ENCODE measurements around the gene PDGFA. TPM values are rescaled to one million over a fixed set of nuclear protein-coding genes. Genes with fewer than 3 reads are reported as not detected.

The PDGFA gene
- total and polyA plus RNA-seq, 2 experiments from 2014 or later: 4.7 to 8.4 TPM

- Histone ChIP-seq H3K4me2 (ENCODE audit: unreplicated experiment) (no peak overlapping the region), H3K27me3 (replicated peaks; ENCODE audit: insufficient read depth) (no peaks in the 10 kb centered on the region), H2AFZ (no peak overlapping the region), H3K79me2 (ENCODE audit: insufficient read depth) (no peaks in the 10 kb centered on the region), H3F3A (ENCODE audit: insufficient read depth) (peaks cover under 1% of the 10 kb centered on the region), H3K4me3 (no peak overlapping the region), H3K27ac (no peak overlapping the region), H3K9me3 (ENCODE audit: low read depth) (no peaks in the 10 kb centered on the region), H3K4me1 (ENCODE audit: insufficient read depth) (peaks cover 13% of the 10 kb centered on the region; the same call in 1 of the 2 replicates), H4K20me1 (ENCODE audit: insufficient read depth) (no peaks in the 10 kb centered on the region), H3K9me2 (ENCODE audit: insufficient read depth) (no peaks in the 10 kb centered on the region), H3K9ac (no peak overlapping the region), H3K36me3 (ENCODE audit: low read depth) (no peaks in the 10 kb centered on the region)
- in situ Hi-C loops (cut with MboI): no loop called here
- DNase-seq: no peak
- no peak for TF ChIP-seq EZH2phosphoT487 (IDR thresholded peaks at IDR 0.05; ENCODE audit: insufficient read depth, low read depth)
- no peak for TF ChIP-seq EZH2 (IDR thresholded peaks at IDR 0.05; ENCODE audit: insufficient read depth, poor library complexity, severe bottlenecking)
- 36 to 43% methylated on average over 27 to 34 of the region's 35 CpGs for WGBS, 2 experiments (ENCODE audit: low coverage in 1 of 2, low lambda C conversion rate in 2 of 2, missing lambda C conversion rate in 2 of 2)
These were observed 55.7 kb downstream of the PDGFA start for GRCh38 chr7:463817-464453.

DNA sequence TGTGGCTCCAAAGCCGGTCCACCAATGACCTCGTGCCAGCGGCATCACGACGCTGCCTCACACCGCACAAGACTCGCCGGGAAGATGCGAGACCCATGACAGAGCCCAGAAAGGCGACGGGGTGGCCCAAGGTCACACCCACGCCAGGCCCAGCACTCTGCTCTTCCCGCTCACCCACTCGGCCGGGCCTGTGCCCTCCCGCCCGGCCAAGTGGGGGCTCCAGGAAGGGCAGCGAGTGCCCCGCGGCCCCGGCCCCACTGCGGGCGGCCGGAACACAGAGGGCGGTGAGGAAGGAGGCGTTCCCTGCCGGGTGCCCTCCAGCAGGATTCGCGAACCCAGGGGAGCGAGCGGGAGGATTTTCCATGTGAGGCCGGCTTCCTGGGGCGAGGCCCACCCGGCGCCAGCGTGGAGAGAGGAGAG lies 56.3 kb downstream of the PDGFA start:
- in situ Hi-C loops (cut with MboI): no loop called here
- no peak overlapping the region for H3K4me2 ChIP-seq (ENCODE audit: unreplicated experiment)

GRCh38 chr7:462173-463103 lies 57.2 kb downstream of the PDGFA start:
- Histone ChIP-seq H4K20me1 (ENCODE audit: insufficient read depth) (no peaks in the 10 kb centered on the region), H3K4me3 (no peak overlapping the region), H3K9me3 (ENCODE audit: low read depth) (no peaks in the 10 kb centered on the region), H3K27ac (no peak overlapping the region), H3K4me1 (ENCODE audit: insufficient read depth) (0 out of 2 replicates have a peak, but pooled peaks cover 10% of the 10 kb centered on the region), H3K9me2 (ENCODE audit: insufficient read depth) (no peaks in the 10 kb centered on the region), H3K36me3 (ENCODE audit: low read depth) (no peaks in the 10 kb centered on the region), H3K79me2 (ENCODE audit: insufficient read depth) (no peaks in the 10 kb centered on the region), H3K4me2 (ENCODE audit: unreplicated experiment) (no peak overlapping the region), H2AFZ (no peak overlapping the region), H3K9ac (no peak overlapping the region), H3F3A (ENCODE audit: insufficient read depth) (no peaks in the 10 kb centered on the region; the same call in 1 of the 2 replicates), H3K27me3 (replicated peaks; ENCODE audit: insufficient read depth) (no peaks in the 10 kb centered on the region)
- WGBS, 2 experiments (ENCODE audit: low coverage in 1 of 2, low lambda C conversion rate in 2 of 2, missing lambda C conversion rate in 2 of 2): 84 to 88% methylated on average over 33 to 41 of the region's 49 CpGs
- TF ChIP-seq EZH2 (IDR thresholded peaks at IDR 0.05; ENCODE audit: insufficient read depth, poor library complexity, severe bottlenecking) (no peak), EZH2phosphoT487 (IDR thresholded peaks at IDR 0.05; ENCODE audit: insufficient read depth, low read depth) (no peak)
- in situ Hi-C loops (cut with MboI): no loop called here
- no peak for DNase-seq

More for the DNA sequence above, 56.3 kb downstream of the PDGFA start:
- Histone ChIP-seq H3K9ac (no peak overlapping the region), H3K9me2 (ENCODE audit: insufficient read depth) (no peaks in the 10 kb centered on the region), H3K27me3 (replicated peaks; ENCODE audit: insufficient read depth) (no peaks in the 10 kb centered on the region), H3K9me3 (ENCODE audit: low read depth) (no peaks in the 10 kb centered on the region), H3K79me2 (ENCODE audit: insufficient read depth) (no peaks in the 10 kb centered on the region), H3K4me3 (no peak overlapping the region), H3K27ac (no peak overlapping the region), H4K20me1 (ENCODE audit: insufficient read depth) (no peaks in the 10 kb centered on the region), H3K4me1 (ENCODE audit: insufficient read depth) (0 out of 2 replicates have a peak, but pooled peaks cover 10% of the 10 kb centered on the region), H3F3A (ENCODE audit: insufficient read depth) (no peaks in the 10 kb centered on the region; the same call in 1 of the 2 replicates), H2AFZ (no peak overlapping the region), H3K36me3 (ENCODE audit: low read depth) (no peaks in the 10 kb centered on the region)
- WGBS, 2 experiments (ENCODE audit: low coverage in 1 of 2, low lambda C conversion rate in 2 of 2, missing lambda C conversion rate in 2 of 2): 82 to 85% methylated on average over 23 to 36 of the region's 36 CpGs
- no peak for DNase-seq
- TF ChIP-seq EZH2phosphoT487 (IDR thresholded peaks at IDR 0.05; ENCODE audit: insufficient read depth, low read depth) (no peak), EZH2 (IDR thresholded peaks at IDR 0.05; ENCODE audit: insufficient read depth, poor library complexity, severe bottlenecking) (no peak)

- no peak for DNase-seq
- in situ Hi-C loops (cut with MboI): no loop called here
- no peaks in the 10 kb centered on the region; the same call in 1 of the 2 replicates for H3F3A ChIP-seq (ENCODE audit: insufficient read depth)
These were observed 58.0 kb downstream of the PDGFA start for GRCh38 chr7:461453-462172.

More at GRCh38 chr7:461453-462172, 58.0 kb downstream of the PDGFA start:
- Histone ChIP-seq H3K27ac (no peak overlapping the region), H3K27me3 (replicated peaks; ENCODE audit: insufficient read depth) (no peaks in the 10 kb centered on the region), H3K4me3 (no peak overlapping the region), H3K4me1 (ENCODE audit: insufficient read depth) (0 out of 2 replicates have a peak, but pooled peaks cover 10% of the 10 kb centered on the region), H3K36me3 (ENCODE audit: low read depth) (no peaks in the 10 kb centered on the region), H3K4me2 (ENCODE audit: unreplicated experiment) (no peak overlapping the region), H3K79me2 (ENCODE audit: insufficient read depth) (no peaks in the 10 kb centered on the region), H4K20me1 (ENCODE audit: insufficient read depth) (no peaks in the 10 kb centered on the region), H2AFZ (no peak overlapping the region), H3K9me2 (ENCODE audit: insufficient read depth) (no peaks in the 10 kb centered on the region), H3K9ac (no peak overlapping the region), H3K9me3 (ENCODE audit: low read depth) (no peaks in the 10 kb centered on the region)
- WGBS, 2 experiments (ENCODE audit: low coverage in 1 of 2, low lambda C conversion rate in 2 of 2, missing lambda C conversion rate in 2 of 2): 66 to 71% methylated on average over 27 of the region's 29 CpGs
- no peak for TF ChIP-seq EZH2 (IDR thresholded peaks at IDR 0.05; ENCODE audit: insufficient read depth, poor library complexity, severe bottlenecking)
- no peak for TF ChIP-seq EZH2phosphoT487 (IDR thresholded peaks at IDR 0.05; ENCODE audit: insufficient read depth, low read depth)

Measured in GM23248 (cell line).